Fibroblast of villous mesenchyme (primary cell): ENCODE measurements around the gene SPZ1. TPM values are rescaled to one million over a fixed set of nuclear protein-coding genes. Genes with fewer than 3 reads are reported as not detected.

ENCODE experiments used
- DNase-seq: peaks from one replicate; pipeline ENCODE4 v3.0.0-alpha.2; 2010; ENCODE audit warnings: low read depth
- H3K4me3 ChIP-seq: 2 replicates; pipeline ENCODE4 v1.5.1; 2011; ENCODE audit warnings: low read depth, mild to moderate bottlenecking, low read length
- small RNA-seq: library from RNA; depleted of rRNA; stranded (forward); fragments of <200 nt; gene quantifications from one replicate; pipeline ENCODE3, GENCODE V24; 2012
- total RNA-seq: library from RNA; depleted of rRNA; stranded (reverse); fragments of >200 nt; gene quantifications from 2 replicates; pipeline ENCODE4 v1.2.3, GENCODE V29; 2012
- TF ChIP-seq, protein P1 (sequence below): IDR thresholded peaks from 2 replicates; pipeline ENCODE4 v1.5.1; 2012; ENCODE audit warnings: low read depth, mild to moderate bottlenecking, low read length; ENCODE audit not compliant: insufficient read depth

The SPZ1 gene
- total RNA-seq, 1 donor: not detected

- DNase-seq: no peak
- H3K4me3 ChIP-seq: no peak overlapping the region
- TF ChIP-seq, protein P1, sequence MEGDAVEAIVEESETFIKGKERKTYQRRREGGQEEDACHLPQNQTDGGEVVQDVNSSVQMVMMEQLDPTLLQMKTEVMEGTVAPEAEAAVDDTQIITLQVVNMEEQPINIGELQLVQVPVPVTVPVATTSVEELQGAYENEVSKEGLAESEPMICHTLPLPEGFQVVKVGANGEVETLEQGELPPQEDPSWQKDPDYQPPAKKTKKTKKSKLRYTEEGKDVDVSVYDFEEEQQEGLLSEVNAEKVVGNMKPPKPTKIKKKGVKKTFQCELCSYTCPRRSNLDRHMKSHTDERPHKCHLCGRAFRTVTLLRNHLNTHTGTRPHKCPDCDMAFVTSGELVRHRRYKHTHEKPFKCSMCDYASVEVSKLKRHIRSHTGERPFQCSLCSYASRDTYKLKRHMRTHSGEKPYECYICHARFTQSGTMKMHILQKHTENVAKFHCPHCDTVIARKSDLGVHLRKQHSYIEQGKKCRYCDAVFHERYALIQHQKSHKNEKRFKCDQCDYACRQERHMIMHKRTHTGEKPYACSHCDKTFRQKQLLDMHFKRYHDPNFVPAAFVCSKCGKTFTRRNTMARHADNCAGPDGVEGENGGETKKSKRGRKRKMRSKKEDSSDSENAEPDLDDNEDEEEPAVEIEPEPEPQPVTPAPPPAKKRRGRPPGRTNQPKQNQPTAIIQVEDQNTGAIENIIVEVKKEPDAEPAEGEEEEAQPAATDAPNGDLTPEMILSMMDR: no peak
These were observed 50.6 kb downstream of the SPZ1 start for GRCh38 chr5:80370390-80370789.

Small RNAs within 50 kb of the gene (small RNA-seq; reads per million reads assigned to genes)
- gene AC026410.2: not detected
- gene RF00322: not detected
- gene RNU6-211P: not detected

Other genes starting within 250 kb of the SPZ1 start
- 13.8 and 15.5 TPM in 2 replicates for gene SERINC5, start 64.0 kb upstream of the SPZ1 start, total RNA-seq
- 28.3 and 40.6 TPM in 2 replicates for gene ZFYVE16, start 88.1 kb downstream of the SPZ1 start, total RNA-seq
- gene FAM151B, start 168.1 kb downstream of the SPZ1 start, total RNA-seq: 8.6 and 8.7 TPM in 2 replicates